Measurements from ENCODE around the gene NDUFAF2. TPM values are rescaled to one million over a fixed set of nuclear protein-coding genes. Genes with fewer than 3 reads are reported as not detected.

Gene NDUFAF2
- total and polyA plus RNA-seq, 2 experiments from 2014 or later = 31.6 to 155 TPM

GRCh38 chr5:61047346-61047745 is 102.3 kb downstream of the NDUFAF2 start:
- Histone ChIP-seq H3K9me2 (ENCODE audit: insufficient read depth) (no peaks in the 10 kb centered on the region), H4K20me1 (replicated peaks; ENCODE audit: insufficient read depth) (0 out of 2 replicates have a peak, but pooled peaks cover 3% of the 10 kb centered on the region), H3K4me1 (ENCODE audit: insufficient read depth) (peaks cover 20% of the 10 kb centered on the region), H3K79me2 (replicated peaks; ENCODE audit: insufficient read depth) (peaks cover 7% of the 10 kb centered on the region; the same call in 1 of the 2 replicates), H3K4me3 (no peak overlapping the region), H3K36me3 (ENCODE audit: insufficient read depth) (no peaks in the 10 kb centered on the region), H3F3A (replicated peaks; ENCODE audit: low read depth) (no peaks in the 10 kb centered on the region), H3K27me3 (ENCODE audit: insufficient read depth) (no peaks in the 10 kb centered on the region), H3K4me2 (no peak overlapping the region), H3K27ac (ENCODE audit: low read depth) (no peak overlapping the region), H2AFZ (no peak overlapping the region)
- Mint-ChIP-seq H3K9me3 (peaks cover 4% of the 10 kb centered on the region; the same call in 1 of the 3 replicates), H3K27me3 (ENCODE audit: insufficient read depth, low read depth, poor library complexity) (peaks cover 2% of the 10 kb centered on the region), H3K4me3 (no peak overlapping the region), H3K27ac (no peak overlapping the region), H3K36me3 (ENCODE audit: low read depth) (peaks cover 6% of the 10 kb centered on the region; the same call in 1 of the 3 replicates), H3K4me1 (peaks cover 19% of the 10 kb centered on the region)
- TF ChIP-seq EZH2 (IDR thresholded peaks at IDR 0.05; ENCODE audit: low read depth, unreplicated experiment) (no peak), REST (IDR thresholded peaks at IDR 0.05; ENCODE audit: unreplicated experiment) (no peak), STAT1 (IDR thresholded peaks at IDR 0.05; ENCODE audit: unreplicated experiment) (no peak), CTCF (conservative IDR thresholded peaks at IDR 0.05; ENCODE audit: low read depth in 2 of 2) (no peak), POLR2AphosphoS5 (IDR thresholded peaks at IDR 0.05; ENCODE audit: low read depth) (no peak), NANOG (IDR thresholded peaks at IDR 0.05; ENCODE audit: borderline replicate concordance) (no peak), ZNF462 (CRISPR knock-in tag; IDR thresholded peaks at IDR 0.05) (no peak), EZH2phosphoT487 (IDR thresholded peaks at IDR 0.05; ENCODE audit: unreplicated experiment) (no peak), JUNB (IDR thresholded peaks at IDR 0.05; ENCODE audit: unreplicated experiment) (no peak), ZNF331 (CRISPR knock-in tag; IDR thresholded peaks at IDR 0.05; ENCODE audit: low read depth) (no peak), ZNF114 (CRISPR knock-in tag; IDR thresholded peaks at IDR 0.05) (no peak), ETS1 (IDR thresholded peaks at IDR 0.05) (no peak), CREB1 (CRISPR knock-in tag; IDR thresholded peaks at IDR 0.05; ENCODE audit: low read depth) (no peak)
- DNase-seq (ENCODE audit: low spot score) (no peak), ATAC-seq (no peak)

All from GM23338 (cell line).